Cardiac fibroblast (primary cell): ENCODE measurements around the gene DUS3L.

Source experiments
- DNase-seq, 2 donors: peaks; one replicate each; pipeline versions ENCODE4 v3.0.0 to v3.0.0-alpha.2; 2010; ENCODE audit warnings: low read depth in 2 of 2
- H3K4me3 ChIP-seq, 2 donors: replicated peaks in 1 of 2; 1 replicate in 1 of 2; 2 replicates in 1 of 2; pipeline ENCODE4 v1.5.1; 2011; ENCODE audit warnings: low read depth in 2 of 2, low read length in 2 of 2, mild to moderate bottlenecking in 2 of 2, moderate library complexity in 1 of 2
- CTCF ChIP-seq: IDR thresholded peaks from one replicate; pipeline ENCODE4 v1.5.1; 2011; ENCODE audit warnings: low read depth, mild to moderate bottlenecking, low read length, inconsistent platforms

Gene DUS3L

GRCh38 chr19:5832061-5832460 is 41.1 kb upstream of the DUS3L start:
- H3K4me3 ChIP-seq, result no peak overlapping the region
- no peak for DNase-seq
- no peak for TF ChIP-seq CTCF

- no peak overlapping the region for H3K4me3 ChIP-seq
- TF ChIP-seq CTCF, result no peak
- DNase-seq, result no peak
Observed at GRCh38 chr19:5831159-5831558, 40.2 kb upstream of the DUS3L start.

GRCh38 chr19:5829567-5830310 is 38.8 kb upstream of the DUS3L start:
- DNase-seq, result no peak
- no peak for TF ChIP-seq CTCF
- H3K4me3 ChIP-seq, result no peak overlapping the region

GRCh38 chr19:5828661-5829566 is 38.0 kb upstream of the DUS3L start:
- H3K4me3 ChIP-seq, result peak overlapping the region; percentile 56 to 69
- TF ChIP-seq CTCF, result no peak
- peak in 1 of 2 donors; percentile 27 for DNase-seq

- H3K4me3 ChIP-seq, result peak overlapping the region; percentile 56 to 69
- TF ChIP-seq CTCF, result no peak
- peak; percentile 87 to 94 for DNase-seq
Observed at GRCh38 chr19:5827891-5828660, 37.1 kb upstream of the DUS3L start.

GRCh38 chr19:5827342-5827890 is 36.5 kb upstream of the DUS3L start:
- no peak for DNase-seq
- peak overlapping the region; percentile 36 to 56 for H3K4me3 ChIP-seq
- TF ChIP-seq CTCF, result no peak
